AG04449 (cell line): ENCODE results near the gene PDLIM3.
"Not testable (repeated sequence)": the region's sequence is repeated elsewhere in the genome, so short reads cannot be mapped to it uniquely, and the experiment has no call there.

Source experiments
- CTCF ChIA-PET: fragments of 350-600 bp; formaldehyde crosslinking; extraction: SDS; loops from one replicate; lab custom pipeline; 2021; ENCODE audit warnings: antibody characterized with exemption; lab: Yijun Ruan, JAX
- POLR2A ChIA-PET: fragments of 400-600, 350-600 bp; formaldehyde crosslinking; extraction: SDS; loops from one replicate; lab custom pipeline; 2020; ENCODE audit warnings: antibody characterized with exemption, inconsistent platforms; lab: Yijun Ruan, JAX
- DNase-seq: peaks from one replicate; pipeline ENCODE4 v3.0.0-alpha.2; 2010; ENCODE audit warnings: low read depth, low spot score
- H3K4me3 ChIP-seq: 2 replicates; pipeline ENCODE4 v1.5.1; 2011; ENCODE audit warnings: low read depth, mild to moderate bottlenecking, control low read depth, low read length
- TF ChIP-seq, protein P1 (sequence below): IDR thresholded peaks from one replicate; pipeline ENCODE4 v1.5.1; 2011; ENCODE audit warnings: mild to moderate bottlenecking, moderate library complexity, low read length, control low read depth, inconsistent platforms; ENCODE audit not compliant: insufficient read depth; ENCODE audit errors: missing control alignments

The PDLIM3 gene

DNA sequence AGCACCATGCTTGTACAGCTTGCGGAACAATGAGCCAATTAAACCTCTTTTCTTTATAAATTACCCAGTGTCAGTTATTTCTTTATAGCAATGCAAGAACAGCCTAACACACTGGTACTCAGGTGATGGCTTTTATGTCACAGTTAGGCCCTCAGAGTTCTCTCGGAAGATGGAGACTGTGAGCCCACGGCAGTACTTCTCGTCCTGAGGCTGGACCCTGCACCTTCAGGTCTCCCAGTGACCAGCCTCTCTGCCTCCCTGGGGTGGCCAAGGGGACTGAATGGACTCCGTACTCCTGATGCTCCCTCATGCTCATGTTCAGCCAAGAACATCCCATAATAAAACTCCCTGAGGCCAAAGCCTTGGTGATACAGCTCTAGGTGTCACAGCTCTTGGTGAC is 25.0 kb upstream of the PDLIM3 start:
- no peak overlapping the region for H3K4me3 ChIP-seq
- TF ChIP-seq, protein P1, sequence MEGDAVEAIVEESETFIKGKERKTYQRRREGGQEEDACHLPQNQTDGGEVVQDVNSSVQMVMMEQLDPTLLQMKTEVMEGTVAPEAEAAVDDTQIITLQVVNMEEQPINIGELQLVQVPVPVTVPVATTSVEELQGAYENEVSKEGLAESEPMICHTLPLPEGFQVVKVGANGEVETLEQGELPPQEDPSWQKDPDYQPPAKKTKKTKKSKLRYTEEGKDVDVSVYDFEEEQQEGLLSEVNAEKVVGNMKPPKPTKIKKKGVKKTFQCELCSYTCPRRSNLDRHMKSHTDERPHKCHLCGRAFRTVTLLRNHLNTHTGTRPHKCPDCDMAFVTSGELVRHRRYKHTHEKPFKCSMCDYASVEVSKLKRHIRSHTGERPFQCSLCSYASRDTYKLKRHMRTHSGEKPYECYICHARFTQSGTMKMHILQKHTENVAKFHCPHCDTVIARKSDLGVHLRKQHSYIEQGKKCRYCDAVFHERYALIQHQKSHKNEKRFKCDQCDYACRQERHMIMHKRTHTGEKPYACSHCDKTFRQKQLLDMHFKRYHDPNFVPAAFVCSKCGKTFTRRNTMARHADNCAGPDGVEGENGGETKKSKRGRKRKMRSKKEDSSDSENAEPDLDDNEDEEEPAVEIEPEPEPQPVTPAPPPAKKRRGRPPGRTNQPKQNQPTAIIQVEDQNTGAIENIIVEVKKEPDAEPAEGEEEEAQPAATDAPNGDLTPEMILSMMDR, result no peak
- CTCF ChIA-PET, result no interaction called here
- no peak for DNase-seq
- POLR2A ChIA-PET, result interaction anchor here (0.6 kb wide), 1 partner anchor 446 kb away, joined by 3 read pairs; no protein-coding TSS in a partner anchor

DNA sequence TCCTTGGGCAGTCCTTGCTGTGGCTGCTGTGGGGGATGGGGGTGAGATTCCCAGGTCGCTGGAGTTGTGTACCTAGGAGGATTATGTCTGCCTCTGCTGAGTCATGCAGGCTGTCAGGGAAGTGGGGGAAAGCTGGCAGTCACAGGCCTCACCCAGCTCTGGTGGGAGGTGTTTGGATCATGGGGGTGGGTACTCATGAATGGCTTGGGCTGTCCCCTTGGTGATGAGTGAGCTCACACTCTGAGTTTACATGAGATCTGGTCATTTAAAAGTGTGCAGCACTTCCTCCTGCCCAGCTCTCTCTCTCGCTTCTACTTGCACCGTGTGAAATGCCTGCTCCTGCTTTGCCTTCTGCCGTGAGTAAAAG is 24.6 kb upstream of the PDLIM3 start:
- ChIA-PET CTCF (no interaction called here), POLR2A (interaction anchor here (0.6 kb wide), 1 partner anchor 445 kb away, joined by 3 read pairs; no protein-coding TSS in a partner anchor)
- DNase-seq, result no peak
- H3K4me3 ChIP-seq, result no peak overlapping the region
- TF ChIP-seq, protein P1, result no peak

DNA sequence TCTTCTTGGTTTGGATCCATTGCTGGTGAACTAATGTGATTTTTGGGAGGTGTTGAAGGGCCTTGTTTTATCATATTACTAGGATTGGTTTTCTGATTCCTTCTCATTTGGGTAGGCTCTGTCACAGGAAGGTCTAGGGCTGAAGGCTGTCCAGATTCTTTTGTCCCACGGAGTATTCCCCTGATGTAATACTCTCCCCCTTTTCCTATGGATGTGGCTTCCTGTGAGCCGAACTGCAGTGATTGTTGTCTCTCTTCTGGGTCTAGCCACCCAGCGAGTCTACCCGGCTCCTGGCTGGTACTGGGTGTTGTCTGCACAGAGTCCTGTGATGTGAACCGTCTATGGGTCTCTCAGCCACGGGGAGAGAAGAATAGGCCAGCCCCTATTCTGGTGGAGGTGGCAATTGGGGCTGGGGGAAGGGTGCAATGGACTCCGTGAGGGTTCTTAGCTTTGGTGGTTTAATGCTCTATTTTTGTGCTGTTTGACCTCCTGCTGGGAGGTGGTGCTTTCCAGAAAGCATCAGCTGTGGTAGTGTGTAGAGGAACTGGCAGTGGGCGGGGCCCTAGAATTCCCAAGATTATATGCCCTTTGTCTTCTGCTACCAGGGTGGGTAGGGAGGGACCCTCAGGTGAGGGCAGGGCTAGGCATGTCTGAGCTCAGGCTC is 24.1 kb upstream of the PDLIM3 start:
- POLR2A ChIA-PET, DNase-seq, H3K4me3 ChIP-seq, CTCF ChIA-PET: not testable (repeated sequence)

DNA sequence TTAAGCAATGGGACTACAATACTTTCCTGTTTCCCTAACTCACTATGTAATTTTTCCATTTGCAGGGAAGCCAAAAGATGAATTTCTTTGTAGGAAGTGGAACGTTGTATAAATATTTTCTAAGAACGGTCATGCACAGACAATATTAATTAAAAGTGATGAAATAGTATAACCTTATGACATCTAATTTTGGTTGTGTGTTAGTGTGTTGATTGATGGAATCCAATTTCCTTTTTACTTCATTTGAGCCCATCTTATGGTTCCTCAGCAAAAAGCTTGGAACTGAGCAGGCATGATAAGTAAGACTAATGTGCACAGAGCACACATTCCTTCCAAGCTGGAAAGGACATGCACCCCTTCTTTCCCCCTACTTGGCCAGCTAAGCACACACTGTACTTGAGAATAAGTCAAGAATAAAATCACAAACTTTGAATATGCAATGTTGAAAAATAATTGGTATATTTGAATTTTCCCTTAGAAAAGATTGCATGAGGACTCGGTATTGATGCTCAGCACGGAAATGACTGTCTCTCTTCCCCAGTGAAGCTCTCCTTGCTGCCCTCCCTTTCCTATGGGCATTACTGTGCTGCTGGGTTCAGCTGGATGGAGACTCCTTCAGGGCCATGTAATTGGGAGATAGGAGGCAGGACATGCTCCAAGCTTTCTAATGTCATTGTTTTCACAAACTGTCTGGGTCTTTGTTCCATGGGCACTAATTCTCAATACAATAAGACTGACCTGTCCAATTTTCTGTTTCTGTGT is 19.2 kb upstream of the PDLIM3 start:
- TF ChIP-seq, protein P1, result no peak
- ChIA-PET POLR2A (no interaction called here), CTCF (no interaction called here)
- no peak overlapping the region for H3K4me3 ChIP-seq
- no peak for DNase-seq

DNA sequence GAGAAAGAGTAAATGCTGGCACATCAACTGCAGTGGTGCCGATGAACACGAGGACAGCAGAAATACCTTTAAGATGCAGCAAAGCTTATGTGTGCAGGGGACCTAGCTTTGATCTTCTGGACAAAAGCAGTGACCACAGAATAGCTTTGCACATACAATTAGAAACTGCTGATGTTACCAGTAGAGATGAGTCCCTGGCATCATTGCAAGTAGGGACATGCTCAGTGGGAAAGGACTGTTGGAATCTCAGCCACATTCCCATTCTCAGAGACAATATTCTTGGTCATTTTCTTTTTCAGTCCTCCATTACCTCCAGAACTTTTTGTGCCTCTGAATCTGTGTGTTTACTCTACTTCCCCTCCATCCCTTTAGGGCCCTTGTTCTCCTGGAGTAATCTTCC is 16.9 kb upstream of the PDLIM3 start:
- POLR2A ChIA-PET, result no interaction called here
- CTCF ChIA-PET, result interaction anchor here (0.7 kb wide), 1 partner anchor 37 kb away, joined by 3 read pairs; no protein-coding TSS in a partner anchor
- TF ChIP-seq, protein P1, result no peak

DNA sequence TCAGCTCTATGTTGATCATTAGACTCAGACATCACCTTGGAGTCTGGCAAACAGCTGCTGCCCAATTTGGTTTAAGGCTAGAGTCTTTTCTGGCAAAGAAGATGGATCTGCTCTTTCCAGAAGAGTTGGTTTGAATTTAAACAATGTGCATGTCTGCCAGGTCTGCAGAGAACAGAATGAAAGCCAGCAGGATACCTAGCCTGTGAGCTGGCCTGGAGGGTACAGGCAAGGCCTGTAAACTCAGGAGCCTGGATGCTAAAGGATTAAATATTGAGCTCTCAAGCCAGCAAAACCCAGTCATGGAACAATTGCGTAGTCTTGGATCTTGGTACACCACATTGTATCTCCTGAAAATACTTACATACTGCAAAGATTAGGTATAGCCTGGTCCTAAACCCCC is 15.6 kb upstream of the PDLIM3 start:
- CTCF ChIA-PET, result no interaction called here

More for the DNA sequence above, 16.9 kb upstream of the PDLIM3 start:
- H3K4me3 ChIP-seq, result no peak overlapping the region
- DNase-seq, result no peak

More for the DNA sequence above, 15.6 kb upstream of the PDLIM3 start:
- POLR2A ChIA-PET, result no interaction called here
- no peak for DNase-seq
- TF ChIP-seq, protein P1, result no peak
- H3K4me3 ChIP-seq, result no peak overlapping the region
